WTC11 (cell line): ENCODE results near the gene SLC35F4. TPM values are rescaled to one million over a fixed set of nuclear protein-coding genes. Genes with fewer than 3 reads are reported as not detected.

Source experiments
- ATAC-seq: fragments of 200-7000 bp; cut with Tn5 transposase; 2 replicates; pipeline ENCODE4 v1.10.0; 2021; ENCODE audit warnings: mild to moderate bottlenecking, moderate library complexity
- CTCF ChIA-PET: fragments of 300-600 bp; sonication (Branson Sonifier 250); formaldehyde crosslinking; loops from one replicate; lab custom pipeline; 2021; ENCODE audit warnings: antibody characterized with exemption; lab: Charles Lee
- POLR2A ChIA-PET: fragments of 350-600 bp; sonication (Branson Sonifier 250); formaldehyde crosslinking; loops from one replicate; lab custom pipeline; 2021; ENCODE audit warnings: antibody characterized with exemption; lab: Charles Lee
- DNase-seq: peaks from one replicate; pipeline ENCODE4 v3.0.0; 2021; ENCODE audit warnings: low spot score
- H3K27ac Mint-ChIP-seq: 2 replicates; pipeline ENCODE4 v1.8.0; 2021; ENCODE audit warnings: mixed read lengths
- H3K27me3 Mint-ChIP-seq: 2 replicates; pipeline ENCODE4 v1.8.0; 2021; ENCODE audit warnings: low read depth, mild to moderate bottlenecking, moderate library complexity, mixed read lengths
- H3K36me3 Mint-ChIP-seq: 2 replicates; pipeline ENCODE4 v1.8.0; 2021; ENCODE audit warnings: mixed read lengths
- H3K4me1 Mint-ChIP-seq: 2 replicates; pipeline ENCODE4 v1.8.0; 2022; ENCODE audit warnings: mixed read lengths
- H3K4me3 Mint-ChIP-seq: 2 replicates; pipeline ENCODE4 v1.8.0; 2021; ENCODE audit warnings: mild to moderate bottlenecking, moderate library complexity, mixed read lengths
- H3K9me3 Mint-ChIP-seq: 2 replicates; pipeline ENCODE4 v1.8.0; 2021; ENCODE audit warnings: mixed read lengths
- ETV6 ChIP-seq: sonication (generic); formaldehyde crosslinking; IDR thresholded peaks from 2 replicates; pipeline ENCODE4 v1.8.1; 2022; ENCODE audit warnings: mild to moderate bottlenecking, missing genetic modification reagents
- FOXP1 ChIP-seq: sonication (generic); formaldehyde crosslinking; IDR thresholded peaks from 2 replicates; pipeline ENCODE4 v1.8.0; 2022; ENCODE audit warnings: missing genetic modification reagents, mild to moderate bottlenecking, moderate library complexity, borderline replicate concordance
- GABPB1 ChIP-seq: sonication (generic); formaldehyde crosslinking; IDR thresholded peaks from 2 replicates; pipeline ENCODE4 v1.8.1; 2023; ENCODE audit warnings: mild to moderate bottlenecking, missing genetic modification reagents
- GRHL2 ChIP-seq: fragments of 250-450 bp; sonication (Bioruptor Pico); IDR thresholded peaks from 2 replicates; pipeline ENCODE4 v1.8.0; 2022; ENCODE audit warnings: mild to moderate bottlenecking, moderate library complexity; ENCODE audit not compliant: insufficient replicate concordance, severe bottlenecking
- GTF2I ChIP-seq: fragments of 250-450 bp; sonication (Bioruptor Pico); conservative IDR thresholded peaks from 2 replicates; pipeline ENCODE4 v1.4.0; 2021; ENCODE audit warnings: mild to moderate bottlenecking
- HMGA2 ChIP-seq: fragments of 250-450 bp; sonication (Bioruptor Pico); IDR thresholded peaks from 2 replicates; pipeline ENCODE4 v1.4.0; 2021; ENCODE audit warnings: mild to moderate bottlenecking, moderate library complexity
- JAZF1 ChIP-seq: fragments of 250-450 bp; sonication (Bioruptor Pico); IDR thresholded peaks from 2 replicates; pipeline ENCODE4 v1.9.0; 2021; ENCODE audit warnings: moderate library complexity, mild to moderate bottlenecking, inconsistent platforms
- JUN ChIP-seq: sonication (generic); formaldehyde crosslinking; IDR thresholded peaks from 2 replicates; pipeline ENCODE4 v1.8.0; 2023; ENCODE audit warnings: mild to moderate bottlenecking, missing genetic modification reagents
- MYBL2 ChIP-seq: sonication (generic); formaldehyde crosslinking; IDR thresholded peaks from 2 replicates; pipeline ENCODE4 v1.8.1; 2023; ENCODE audit warnings: mild to moderate bottlenecking, moderate library complexity, missing genetic modification reagents
- NFE2L1 ChIP-seq: sonication (generic); formaldehyde crosslinking; IDR thresholded peaks from 2 replicates; pipeline ENCODE4 v1.8.1; 2023; ENCODE audit warnings: missing genetic modification reagents
- OVOL2 ChIP-seq: fragments of 250-450 bp; sonication (Bioruptor Pico); IDR thresholded peaks from 2 replicates; pipeline ENCODE4 v1.9.0; 2021; ENCODE audit warnings: mild to moderate bottlenecking, borderline replicate concordance
- PRRX2 ChIP-seq: fragments of 250-450 bp; sonication (Bioruptor Pico); IDR thresholded peaks from 2 replicates; pipeline ENCODE4 v1.8.0; 2021; ENCODE audit warnings: mild to moderate bottlenecking
- RELA ChIP-seq: sonication (generic); formaldehyde crosslinking; IDR thresholded peaks from 2 replicates; pipeline ENCODE4 v1.8.1; 2022; ENCODE audit warnings: missing genetic modification reagents, mild to moderate bottlenecking, borderline replicate concordance
- SMAD3 ChIP-seq: sonication (generic); formaldehyde crosslinking; IDR thresholded peaks from 2 replicates; pipeline ENCODE4 v1.8.0; 2022; ENCODE audit warnings: missing genetic modification reagents, mild to moderate bottlenecking, borderline replicate concordance
- TEAD1 ChIP-seq: sonication (generic); formaldehyde crosslinking; IDR thresholded peaks from 2 replicates; pipeline ENCODE4 v1.8.0; 2022; ENCODE audit warnings: mild to moderate bottlenecking, missing genetic modification reagents
- ZNF138 ChIP-seq: sonication (generic); formaldehyde crosslinking; conservative IDR thresholded peaks from 2 replicates; pipeline ENCODE4 v1.8.1; 2022; ENCODE audit warnings: mild to moderate bottlenecking, moderate library complexity, missing genetic modification reagents
- ZNF219 ChIP-seq: sonication (generic); formaldehyde crosslinking; IDR thresholded peaks from 2 replicates; pipeline ENCODE4 v1.8.0; 2023; ENCODE audit warnings: missing genetic modification reagents, mild to moderate bottlenecking, borderline replicate concordance
- ZNF263 ChIP-seq: sonication (generic); formaldehyde crosslinking; IDR thresholded peaks from 2 replicates; pipeline ENCODE4 v1.8.1; 2022; ENCODE audit warnings: low read depth, mild to moderate bottlenecking, moderate library complexity, missing genetic modification reagents
- total RNA-seq: library from RNA; stranded (reverse); gene quantifications from 3 replicates; pipeline ENCODE4 v1.2.3, GENCODE V29; 2021
- TF ChIP-seq, protein P1 (sequence below): fragments of 250-450 bp; sonication (Bioruptor Pico); IDR thresholded peaks from 2 replicates; pipeline ENCODE4 v1.9.0; 2021; ENCODE audit warnings: mild to moderate bottlenecking
- TF ChIP-seq, protein P2 (sequence below): sonication (generic); formaldehyde crosslinking; IDR thresholded peaks from 2 replicates; pipeline ENCODE4 v1.8.0; 2022; ENCODE audit warnings: mild to moderate bottlenecking, missing genetic modification reagents
- TF ChIP-seq, protein P3 (sequence below): sonication (generic); formaldehyde crosslinking; IDR thresholded peaks from 2 replicates; pipeline ENCODE4 v1.8.1; 2022; ENCODE audit warnings: mild to moderate bottlenecking, missing genetic modification reagents, moderate library complexity, borderline replicate concordance
- TF ChIP-seq, protein P4 (sequence below): sonication (generic); formaldehyde crosslinking; IDR thresholded peaks from 2 replicates; pipeline ENCODE4 v1.8.0; 2022; ENCODE audit warnings: missing genetic modification reagents
- TF ChIP-seq, protein P5 (sequence below): sonication (generic); formaldehyde crosslinking; IDR thresholded peaks from 2 replicates; pipeline ENCODE4 v1.8.0; 2022; ENCODE audit warnings: mild to moderate bottlenecking, missing genetic modification reagents
- TF ChIP-seq, protein P6 (sequence below): fragments of 250-450 bp; sonication (Bioruptor Pico); IDR thresholded peaks from 2 replicates; pipeline ENCODE4 v1.8.0; 2021; ENCODE audit warnings: mild to moderate bottlenecking
- TF ChIP-seq, protein P7 (sequence below): sonication (generic); formaldehyde crosslinking; IDR thresholded peaks from 2 replicates; pipeline ENCODE4 v1.8.1; 2023; ENCODE audit warnings: mild to moderate bottlenecking, missing genetic modification reagents

SLC35F4 gene
- total RNA-seq, 1 experiment from 2014 or later = not detected

DNA sequence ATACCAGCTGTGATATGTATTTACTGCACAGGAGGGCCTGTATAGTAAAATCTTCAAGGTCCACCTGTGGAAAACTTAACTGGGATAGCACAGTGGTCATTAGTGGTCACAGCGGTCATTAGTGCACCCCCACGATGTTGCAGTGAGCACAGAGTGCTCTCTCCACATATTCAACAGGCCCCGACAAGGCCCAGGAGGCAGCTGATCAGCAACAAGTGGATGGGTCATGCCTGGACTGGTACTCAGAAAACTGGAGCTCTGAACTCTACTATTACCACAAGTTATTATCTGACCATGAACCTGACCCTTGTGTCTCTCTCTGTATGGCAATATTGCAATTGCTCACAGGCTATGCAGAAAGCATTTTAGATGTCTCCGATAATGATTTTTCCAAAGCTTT lies 129.5 kb downstream of the SLC35F4 start (continued):
- TF ChIP-seq, protein P1, sequence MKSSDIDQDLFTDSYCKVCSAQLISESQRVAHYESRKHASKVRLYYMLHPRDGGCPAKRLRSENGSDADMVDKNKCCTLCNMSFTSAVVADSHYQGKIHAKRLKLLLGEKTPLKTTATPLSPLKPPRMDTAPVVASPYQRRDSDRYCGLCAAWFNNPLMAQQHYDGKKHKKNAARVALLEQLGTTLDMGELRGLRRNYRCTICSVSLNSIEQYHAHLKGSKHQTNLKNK (CRISPR knock-in tag) = no peak
- TF ChIP-seq GTF2I (CRISPR knock-in tag) (no peak), FOXP1 (CRISPR knock-in tag) (no peak), OVOL2 (CRISPR knock-in tag) (no peak), GABPB1 (CRISPR knock-in tag) (no peak), ZNF219 (CRISPR knock-in tag) (no peak), JAZF1 (CRISPR knock-in tag) (no peak)
- TF ChIP-seq, protein P2, sequence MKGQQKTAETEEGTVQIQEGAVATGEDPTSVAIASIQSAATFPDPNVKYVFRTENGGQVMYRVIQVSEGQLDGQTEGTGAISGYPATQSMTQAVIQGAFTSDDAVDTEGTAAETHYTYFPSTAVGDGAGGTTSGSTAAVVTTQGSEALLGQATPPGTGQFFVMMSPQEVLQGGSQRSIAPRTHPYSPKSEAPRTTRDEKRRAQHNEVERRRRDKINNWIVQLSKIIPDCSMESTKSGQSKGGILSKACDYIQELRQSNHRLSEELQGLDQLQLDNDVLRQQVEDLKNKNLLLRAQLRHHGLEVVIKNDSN (CRISPR knock-in tag) = no peak

DNA sequence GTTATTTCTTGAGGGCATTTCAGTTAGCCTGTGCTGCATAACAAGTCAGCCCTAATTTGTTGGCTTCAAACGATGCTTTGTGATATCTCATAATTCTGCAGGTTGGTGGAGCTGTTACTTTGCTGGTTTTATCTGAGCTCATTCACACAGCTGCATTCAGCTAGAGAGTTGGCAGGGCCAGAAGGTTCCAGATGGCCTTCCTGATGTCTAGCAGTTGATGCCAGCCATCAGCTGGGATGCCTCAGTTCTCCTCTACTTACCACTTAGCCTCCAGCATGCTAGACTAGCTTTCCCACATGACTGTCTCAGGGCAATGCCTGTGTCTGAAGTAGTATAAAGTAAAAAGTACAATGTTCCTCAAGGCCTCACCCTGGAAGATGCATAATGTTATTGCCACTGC lies 130.6 kb downstream of the SLC35F4 start:
- ChIA-PET CTCF (interaction anchor here (1.5 kb wide), 1 partner anchor 43 kb away, joined by 7 read pairs; no protein-coding TSS in a partner anchor), POLR2A (no interaction called here)
- no peaks in the 10 kb centered on the region; the same call in 1 of the 2 replicates for H3K36me3 Mint-ChIP-seq
- no peak for DNase-seq
- peaks cover 25% of the 10 kb centered on the region for H3K4me1 Mint-ChIP-seq
- H3K27ac Mint-ChIP-seq = no peak overlapping the region
- no peak overlapping the region for H3K4me3 Mint-ChIP-seq
- TF ChIP-seq ZNF263 (CRISPR knock-in tag) = no peak
- no peak for TF ChIP-seq OVOL2 (CRISPR knock-in tag)
- TF ChIP-seq, protein P3, sequence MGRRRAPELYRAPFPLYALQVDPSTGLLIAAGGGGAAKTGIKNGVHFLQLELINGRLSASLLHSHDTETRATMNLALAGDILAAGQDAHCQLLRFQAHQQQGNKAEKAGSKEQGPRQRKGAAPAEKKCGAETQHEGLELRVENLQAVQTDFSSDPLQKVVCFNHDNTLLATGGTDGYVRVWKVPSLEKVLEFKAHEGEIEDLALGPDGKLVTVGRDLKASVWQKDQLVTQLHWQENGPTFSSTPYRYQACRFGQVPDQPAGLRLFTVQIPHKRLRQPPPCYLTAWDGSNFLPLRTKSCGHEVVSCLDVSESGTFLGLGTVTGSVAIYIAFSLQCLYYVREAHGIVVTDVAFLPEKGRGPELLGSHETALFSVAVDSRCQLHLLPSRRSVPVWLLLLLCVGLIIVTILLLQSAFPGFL (CRISPR knock-in tag) = no peak
- no peak for TF ChIP-seq GRHL2 (CRISPR knock-in tag)
- no peak for TF ChIP-seq ZNF138 (CRISPR knock-in tag)
- no peak for TF ChIP-seq NFE2L1 (CRISPR knock-in tag)
- no peak for TF ChIP-seq HMGA2
- TF ChIP-seq SMAD3 (CRISPR knock-in tag) = no peak
- TF ChIP-seq, protein P4, sequence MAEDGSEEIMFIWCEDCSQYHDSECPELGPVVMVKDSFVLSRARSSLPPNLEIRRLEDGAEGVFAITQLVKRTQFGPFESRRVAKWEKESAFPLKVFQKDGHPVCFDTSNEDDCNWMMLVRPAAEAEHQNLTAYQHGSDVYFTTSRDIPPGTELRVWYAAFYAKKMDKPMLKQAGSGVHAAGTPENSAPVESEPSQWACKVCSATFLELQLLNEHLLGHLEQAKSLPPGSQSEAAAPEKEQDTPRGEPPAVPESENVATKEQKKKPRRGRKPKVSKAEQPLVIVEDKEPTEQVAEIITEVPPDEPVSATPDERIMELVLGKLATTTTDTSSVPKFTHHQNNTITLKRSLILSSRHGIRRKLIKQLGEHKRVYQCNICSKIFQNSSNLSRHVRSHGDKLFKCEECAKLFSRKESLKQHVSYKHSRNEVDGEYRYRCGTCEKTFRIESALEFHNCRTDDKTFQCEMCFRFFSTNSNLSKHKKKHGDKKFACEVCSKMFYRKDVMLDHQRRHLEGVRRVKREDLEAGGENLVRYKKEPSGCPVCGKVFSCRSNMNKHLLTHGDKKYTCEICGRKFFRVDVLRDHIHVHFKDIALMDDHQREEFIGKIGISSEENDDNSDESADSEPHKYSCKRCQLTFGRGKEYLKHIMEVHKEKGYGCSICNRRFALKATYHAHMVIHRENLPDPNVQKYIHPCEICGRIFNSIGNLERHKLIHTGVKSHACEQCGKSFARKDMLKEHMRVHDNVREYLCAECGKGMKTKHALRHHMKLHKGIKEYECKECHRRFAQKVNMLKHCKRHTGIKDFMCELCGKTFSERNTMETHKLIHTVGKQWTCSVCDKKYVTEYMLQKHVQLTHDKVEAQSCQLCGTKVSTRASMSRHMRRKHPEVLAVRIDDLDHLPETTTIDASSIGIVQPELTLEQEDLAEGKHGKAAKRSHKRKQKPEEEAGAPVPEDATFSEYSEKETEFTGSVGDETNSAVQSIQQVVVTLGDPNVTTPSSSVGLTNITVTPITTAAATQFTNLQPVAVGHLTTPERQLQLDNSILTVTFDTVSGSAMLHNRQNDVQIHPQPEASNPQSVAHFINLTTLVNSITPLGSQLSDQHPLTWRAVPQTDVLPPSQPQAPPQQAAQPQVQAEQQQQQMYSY = no peak
- TF ChIP-seq, protein P5, sequence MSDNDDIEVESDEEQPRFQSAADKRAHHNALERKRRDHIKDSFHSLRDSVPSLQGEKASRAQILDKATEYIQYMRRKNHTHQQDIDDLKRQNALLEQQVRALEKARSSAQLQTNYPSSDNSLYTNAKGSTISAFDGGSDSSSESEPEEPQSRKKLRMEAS = no peak
- TF ChIP-seq JUN (CRISPR knock-in tag) = no peak
- no peak for TF ChIP-seq JAZF1 (CRISPR knock-in tag)
- no peak for TF ChIP-seq RELA (CRISPR knock-in tag)
- TF ChIP-seq ETV6 = no peak
- TF ChIP-seq, protein P6, sequence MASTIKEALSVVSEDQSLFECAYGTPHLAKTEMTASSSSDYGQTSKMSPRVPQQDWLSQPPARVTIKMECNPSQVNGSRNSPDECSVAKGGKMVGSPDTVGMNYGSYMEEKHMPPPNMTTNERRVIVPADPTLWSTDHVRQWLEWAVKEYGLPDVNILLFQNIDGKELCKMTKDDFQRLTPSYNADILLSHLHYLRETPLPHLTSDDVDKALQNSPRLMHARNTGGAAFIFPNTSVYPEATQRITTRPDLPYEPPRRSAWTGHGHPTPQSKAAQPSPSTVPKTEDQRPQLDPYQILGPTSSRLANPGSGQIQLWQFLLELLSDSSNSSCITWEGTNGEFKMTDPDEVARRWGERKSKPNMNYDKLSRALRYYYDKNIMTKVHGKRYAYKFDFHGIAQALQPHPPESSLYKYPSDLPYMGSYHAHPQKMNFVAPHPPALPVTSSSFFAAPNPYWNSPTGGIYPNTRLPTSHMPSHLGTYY (CRISPR knock-in tag) = no peak
- no peak for TF ChIP-seq PRRX2 (CRISPR knock-in tag)
- TF ChIP-seq, protein P7, sequence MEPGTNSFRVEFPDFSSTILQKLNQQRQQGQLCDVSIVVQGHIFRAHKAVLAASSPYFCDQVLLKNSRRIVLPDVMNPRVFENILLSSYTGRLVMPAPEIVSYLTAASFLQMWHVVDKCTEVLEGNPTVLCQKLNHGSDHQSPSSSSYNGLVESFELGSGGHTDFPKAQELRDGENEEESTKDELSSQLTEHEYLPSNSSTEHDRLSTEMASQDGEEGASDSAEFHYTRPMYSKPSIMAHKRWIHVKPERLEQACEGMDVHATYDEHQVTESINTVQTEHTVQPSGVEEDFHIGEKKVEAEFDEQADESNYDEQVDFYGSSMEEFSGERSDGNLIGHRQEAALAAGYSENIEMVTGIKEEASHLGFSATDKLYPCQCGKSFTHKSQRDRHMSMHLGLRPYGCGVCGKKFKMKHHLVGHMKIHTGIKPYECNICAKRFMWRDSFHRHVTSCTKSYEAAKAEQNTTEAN (CRISPR knock-in tag) = no peak
- no peak for TF ChIP-seq TEAD1 (CRISPR knock-in tag)
- TF ChIP-seq MYBL2 (CRISPR knock-in tag) = no peak
- TF ChIP-seq, all 79 proteins: peak for 0
- peaks cover 6% of the 10 kb centered on the region for H3K9me3 Mint-ChIP-seq
- no peak for ATAC-seq
- H3K27me3 Mint-ChIP-seq = no peaks in the 10 kb centered on the region
